HCT116 (cell line): ENCODE data around the gene DLEC1. TPM values are rescaled to one million over a fixed set of nuclear protein-coding genes. Genes with fewer than 3 reads are reported as not detected.

Source experiments
- ATAC-seq: fragments of 200-7000 bp; cut with Tn5 transposase; 2 replicates; pipeline ENCODE4 v1.9.1; 2020; ENCODE audit warnings: mild to moderate bottlenecking, moderate library complexity
- BruUV-seq: library from RNA; stranded (reverse); fragments of 400-500 nt; replicated peaks from 2 replicates; lab custom pipeline; 2021; lab: Mats Ljungman, UMichigan
- CTCF ChIA-PET: fragments of 300-600 bp; sonication (Branson Sonifier 250); formaldehyde crosslinking; loops from one replicate; lab custom pipeline; 2021; ENCODE audit warnings: antibody characterized with exemption; lab: Charles Lee
- POLR2A ChIA-PET: fragments of 300-600, 350-600 bp; sonication (Branson Sonifier 250); formaldehyde crosslinking; loops from one replicate; lab custom pipeline; 2021; ENCODE audit warnings: antibody characterized with exemption; lab: Charles Lee
- RAD21 ChIA-PET, 2 experiments: fragments of 300-600 bp; sonication (Branson Sonifier 250); formaldehyde crosslinking; loops; one replicate each; lab custom pipeline; 2023; ENCODE audit warnings: low total read pairs in 2 of 2; ENCODE audit not compliant: uncharacterized antibody in 2 of 2, unreplicated experiment in 2 of 2, low non-redundant PET in 1 of 2; lab: Charles Lee
- DNase-seq: peaks from one replicate; pipeline ENCODE4 v3.0.0-alpha.2; 2010; ENCODE audit warnings: low read depth, low spot score
- H2AFZ ChIP-seq: fragments of 200-600 bp; shearing (Covaris generic), sonication (generic); 2 replicates; pipeline ENCODE4 v1.6.1; 2017; ENCODE audit warnings: low read depth, mixed run types, mixed read lengths, antibody characterized with exemption, low read length; ENCODE audit not compliant: poor library complexity, severe bottlenecking
- H3K27ac ChIP-seq: 2 replicates; pipeline ENCODE4 v1.5.1; 2012; ENCODE audit warnings: low read depth, low read length
- H3K27me3 ChIP-seq: fragments of 200-600 bp; sonication (generic); 2 replicates; pipeline ENCODE4 v1.6.1; 2016; ENCODE audit warnings: mixed run types, low read length, mixed read lengths; ENCODE audit not compliant: insufficient read depth
- H3K36me3 ChIP-seq, 2 experiments: fragments of 200-500 bp in 1 of 2; fragments of 200-600 bp in 1 of 2; sonication (Bioruptor generic) in 1 of 2; sonication (generic) in 1 of 2; 2 replicates each; pipeline versions ENCODE4 v1.5.1 to v1.6.1; 2014 to 2016; ENCODE audit warnings: low read length in 2 of 2, inconsistent platforms in 1 of 2, mixed read lengths in 1 of 2, mixed run types in 1 of 2; ENCODE audit not compliant: insufficient read depth in 2 of 2, control insufficient read depth in 1 of 2
- H3K4me1 ChIP-seq, 2 experiments: fragments of 200-600 bp in 1 of 2; sonication (generic) in 1 of 2; 2 replicates each; pipeline versions ENCODE4 v1.5.1 to v1.6.1; 2012 to 2017; ENCODE audit warnings: low read length in 2 of 2, inconsistent platforms in 1 of 2, mild to moderate bottlenecking in 1 of 2, mixed read lengths in 1 of 2, mixed run types in 1 of 2, moderate library complexity in 1 of 2; ENCODE audit not compliant: insufficient read depth in 2 of 2, control insufficient read depth in 1 of 2
- H3K4me2 ChIP-seq: fragments of 200-600 bp; sonication (generic); 2 replicates; pipeline ENCODE4 v1.6.1; 2017; ENCODE audit warnings: mixed run types, low read length, mixed read lengths
- H3K4me3 ChIP-seq, 2 experiments: fragments of 200-600 bp in 1 of 2; sonication (generic) in 1 of 2; replicated peaks in 1 of 2; 2 replicates each; pipeline ENCODE4 v1.5.1; 2011 to 2016; ENCODE audit warnings: low read length in 2 of 2, control low read depth in 1 of 2, low read depth in 1 of 2, mild to moderate bottlenecking in 1 of 2, mixed read lengths in 1 of 2, mixed run types in 1 of 2
- H3K79me2 ChIP-seq: fragments of 200-600 bp; sonication (generic); 2 replicates; pipeline ENCODE4 v1.6.1; 2017; ENCODE audit warnings: mild to moderate bottlenecking, mixed run types, low read length, moderate library complexity, mixed read lengths; ENCODE audit not compliant: insufficient read depth
- H3K9ac ChIP-seq: fragments of 200-600 bp; sonication (generic); 2 replicates; pipeline ENCODE4 v1.6.1; 2016; ENCODE audit warnings: low read length, mixed read lengths
- H3K9me2 ChIP-seq: fragments of 200-600 bp; sonication (generic), shearing (Covaris generic); 2 replicates; pipeline ENCODE4 v1.6.1; 2017; ENCODE audit warnings: mixed run types, mild to moderate bottlenecking, moderate library complexity; ENCODE audit not compliant: insufficient read depth
- H3K9me3 ChIP-seq, 2 experiments: fragments of 200-500 bp in 1 of 2; fragments of 200-600 bp in 1 of 2; sonication (Bioruptor generic) in 1 of 2; sonication (generic) in 1 of 2; 2 replicates each; pipeline ENCODE4 v1.6.1; 2014 to 2017; ENCODE audit warnings: low read length in 2 of 2, mixed read lengths in 2 of 2, inconsistent platforms in 1 of 2, low read depth in 1 of 2, mild to moderate bottlenecking in 1 of 2, mixed run types in 1 of 2, moderate library complexity in 1 of 2; ENCODE audit not compliant: control insufficient read depth in 1 of 2, insufficient read depth in 1 of 2
- H4K20me1 ChIP-seq: fragments of 200-600 bp; sonication (generic), shearing (Covaris generic); 2 replicates; pipeline ENCODE4 v1.6.1; 2017; ENCODE audit warnings: mixed run types, mild to moderate bottlenecking, moderate library complexity; ENCODE audit not compliant: insufficient read depth
- CBX3 ChIP-seq: IDR thresholded peaks from 2 replicates; pipeline ENCODE4 v1.6.1; 2012; ENCODE audit warnings: low read depth
- CEBPB ChIP-seq: IDR thresholded peaks from 2 replicates; pipeline ENCODE4 v1.6.1; 2012; ENCODE audit warnings: low read depth
- ELF1 ChIP-seq: IDR thresholded peaks from 2 replicates; pipeline ENCODE4 v1.6.1; 2012; ENCODE audit warnings: low read depth, borderline replicate concordance
- EZH2 ChIP-seq: fragments of 200-600 bp; sonication (generic); IDR thresholded peaks from 2 replicates; pipeline ENCODE4 v1.6.1; 2017; ENCODE audit warnings: antibody characterized with exemption, mixed run types
- EZH2phosphoT487 ChIP-seq: fragments of 200-600 bp; IDR thresholded peaks from 2 replicates; pipeline ENCODE4 v1.6.1; 2018; ENCODE audit warnings: antibody characterized with exemption, borderline replicate concordance
- FOSL1 ChIP-seq: IDR thresholded peaks from 2 replicates; pipeline ENCODE4 v1.6.1; 2012; ENCODE audit warnings: low read depth
- POLR2AphosphoS5 ChIP-seq: IDR thresholded peaks from 2 replicates; pipeline ENCODE4 v1.6.1; 2011; ENCODE audit warnings: mild to moderate bottlenecking, low read depth, low read length, moderate library complexity
- RAD21 ChIP-seq: IDR thresholded peaks from 2 replicates; pipeline ENCODE4 v1.6.1; 2012; ENCODE audit warnings: low read depth, mild to moderate bottlenecking
- REST ChIP-seq: IDR thresholded peaks from 2 replicates; pipeline ENCODE4 v1.6.1; 2012; ENCODE audit warnings: low read depth
- SIN3A ChIP-seq: IDR thresholded peaks from 2 replicates; pipeline ENCODE4 v1.6.1; 2012; ENCODE audit warnings: low read depth
- SP1 ChIP-seq: IDR thresholded peaks from 2 replicates; pipeline ENCODE4 v1.6.1; 2012; ENCODE audit warnings: low read depth
- SRF ChIP-seq: IDR thresholded peaks from 2 replicates; pipeline ENCODE4 v1.6.1; 2012; ENCODE audit warnings: low read depth
- TCF7L2 ChIP-seq: IDR thresholded peaks from 2 replicates; pipeline ENCODE4 v1.7.0; 2011; ENCODE audit warnings: borderline replicate concordance, inconsistent platforms; ENCODE audit not compliant: insufficient read depth, insufficient read length; ENCODE audit errors: extremely low read depth
- YY1 ChIP-seq: IDR thresholded peaks from 2 replicates; pipeline ENCODE4 v1.6.1; 2011; ENCODE audit warnings: low read length, low read depth, moderate library complexity, mild to moderate bottlenecking; ENCODE audit not compliant: insufficient replicate concordance; ENCODE audit errors: extremely low read depth
- ZBTB33 ChIP-seq: IDR thresholded peaks from 2 replicates; pipeline ENCODE4 v1.6.1; 2011; ENCODE audit warnings: mild to moderate bottlenecking, low read length, moderate library complexity; ENCODE audit not compliant: insufficient replicate concordance; ENCODE audit errors: extremely low read depth
- ZFX ChIP-seq: fragments of 450-650 bp; IDR thresholded peaks from 2 replicates; pipeline ENCODE4 v1.6.1; 2017
- ZNF274 ChIP-seq: fragments of 200-500 bp; sonication (Bioruptor generic); IDR thresholded peaks from 2 replicates; pipeline ENCODE4 v1.6.1; 2014; ENCODE audit warnings: mild to moderate bottlenecking, low read depth, low read length, inconsistent platforms
- intact Hi-C: fragments of 100-400 bp; cut with micrococcal nuclease; formaldehyde crosslinking; loops from 2 replicates; pipeline ENCODE4 v1.10.0; 2022
- total RNA-seq: library from RNA; stranded (reverse); gene quantifications from one replicate; pipeline ENCODE4 v1.2.1, GENCODE V29; 2021; ENCODE audit not compliant: unreplicated experiment

Gene DLEC1
- total RNA-seq, 1 experiment from 2014 or later = 0.61 TPM

- TF ChIP-seq REST = no peak
- TF ChIP-seq EZH2 = no peak
- TF ChIP-seq ZNF274 = no peak
- TF ChIP-seq ZFX = no peak
- TF ChIP-seq CBX3 = no peak
- no peak for TF ChIP-seq YY1
- no peak for TF ChIP-seq FOSL1
- TF ChIP-seq RAD21 = no peak
- no peak for TF ChIP-seq SRF
Observed at GRCh38 chr3:37991109-37991508, 47.9 kb upstream of the DLEC1 start (continued).

GRCh38 chr3:37991823-37992222, 47.2 kb upstream of the DLEC1 start:
- no peaks in the 10 kb centered on the region for H3K79me2 ChIP-seq
- no peak for ATAC-seq
- no peak overlapping the region for H3K27ac ChIP-seq
- no peak overlapping the region for H3K4me2 ChIP-seq
- TF ChIP-seq TCF7L2 = no peak
- TF ChIP-seq FOSL1 = no peak
- TF ChIP-seq SIN3A = no peak
- TF ChIP-seq POLR2AphosphoS5 = no peak
- TF ChIP-seq SP1 = no peak
- TF ChIP-seq RAD21 = no peak
- no peak for TF ChIP-seq EZH2phosphoT487
- no peak for TF ChIP-seq ZNF274
- TF ChIP-seq CEBPB = no peak
- no peak for TF ChIP-seq REST
- no peak for TF ChIP-seq ELF1
- no peak for TF ChIP-seq ZBTB33
- no TSS peak for BruUV-seq
- no peak overlapping the region for H2AFZ ChIP-seq
- H3K9me3 ChIP-seq = no peaks in the 10 kb centered on the region
- intact Hi-C loops = no loop called here
- no peak overlapping the region for H3K4me3 ChIP-seq
- ChIA-PET CTCF (no interaction called here), RAD21 (no interaction called here), POLR2A (no interaction called here)
- H3K4me1 ChIP-seq = peaks cover 7 to 30% of the 10 kb centered on the region in 2 experiments; a peak in 3 of 4 replicates
- no peaks in the 10 kb centered on the region for H4K20me1 ChIP-seq
- H3K36me3 ChIP-seq = no peaks in the 10 kb centered on the region
- no peak overlapping the region for H3K9ac ChIP-seq
- H3K27me3 ChIP-seq = no peaks in the 10 kb centered on the region
- H3K9me2 ChIP-seq = no peaks in the 10 kb centered on the region
- no peak for DNase-seq
